Memory B cell (primary cell): ENCODE data around the gene GRIK4.
A peak's percentile ranks its signal among the peaks of the same experiment; 100 is the strongest.

Experiments
- ATAC-seq: fragments of 150-1000 bp; cut with Tn5 transposase; 2 replicates; pipeline ENCODE4 v1.10.0; 2021; ENCODE audit warnings: low read depth, mild to moderate bottlenecking, moderate library complexity
- DNase-seq, 2 donors: peaks; one replicate each; pipeline ENCODE4 v3.0.0; 2022; ENCODE audit warnings: low spot score in 2 of 2
- H3K27ac Mint-ChIP-seq: one replicate; pipeline ENCODE4 v1.8.0; 2022; ENCODE audit warnings: mild to moderate bottlenecking, moderate library complexity, mixed read lengths
- H3K27me3 Mint-ChIP-seq: one replicate; pipeline ENCODE4 v1.8.0; 2022; ENCODE audit warnings: mixed read lengths
- H3K36me3 Mint-ChIP-seq: one replicate; pipeline ENCODE4 v1.8.0; 2022; ENCODE audit warnings: mild to moderate bottlenecking, mixed read lengths
- H3K4me1 Mint-ChIP-seq: one replicate; pipeline ENCODE4 v1.8.0; 2022; ENCODE audit warnings: mixed read lengths
- H3K4me3 Mint-ChIP-seq: one replicate; pipeline ENCODE4 v1.8.0; 2022; ENCODE audit warnings: mild to moderate bottlenecking, moderate library complexity, mixed read lengths
- H3K9me3 Mint-ChIP-seq: one replicate; pipeline ENCODE4 v1.8.0; 2022; ENCODE audit warnings: mixed read lengths

Gene GRIK4

GRCh38 chr11:120660024-120660565 is 148.5 kb downstream of the GRIK4 start:
- no peaks in the 10 kb centered on the region for H3K9me3 Mint-ChIP-seq
- no peak overlapping the region for H3K27ac Mint-ChIP-seq

GRCh38 chr11:120662071-120662676 is 150.6 kb downstream of the GRIK4 start:
- DNase-seq = no peak
- no peaks in the 10 kb centered on the region for H3K9me3 Mint-ChIP-seq
- peaks cover 12% of the 10 kb centered on the region for H3K27me3 Mint-ChIP-seq
- H3K27ac Mint-ChIP-seq = no peak overlapping the region
- no peaks in the 10 kb centered on the region for H3K36me3 Mint-ChIP-seq
- peaks cover 15% of the 10 kb centered on the region for H3K4me1 Mint-ChIP-seq
- no peak for ATAC-seq
- H3K4me3 Mint-ChIP-seq = no peak overlapping the region

More at GRCh38 chr11:120660024-120660565, 148.5 kb downstream of the GRIK4 start:
- DNase-seq = peak in 1 of 2 donors; percentile 8
- ATAC-seq = no peak
- Mint-ChIP-seq H3K36me3 (no peaks in the 10 kb centered on the region), H3K4me3 (no peak overlapping the region), H3K27me3 (peaks cover 10% of the 10 kb centered on the region), H3K4me1 (peaks cover 20% of the 10 kb centered on the region)

- H3K4me1 Mint-ChIP-seq = peaks cover 9% of the 10 kb centered on the region
- H3K27me3 Mint-ChIP-seq = peaks cover 12% of the 10 kb centered on the region
- no peak overlapping the region for H3K4me3 Mint-ChIP-seq
Measured at GRCh38 chr11:120663142-120663541, 151.6 kb downstream of the GRIK4 start.

GRCh38 chr11:120666121-120666639 is 154.6 kb downstream of the GRIK4 start:
- H3K27ac Mint-ChIP-seq = no peak overlapping the region
- DNase-seq (no peak), ATAC-seq (no peak)
- H3K9me3 Mint-ChIP-seq = no peaks in the 10 kb centered on the region
- peaks cover 9% of the 10 kb centered on the region for H3K27me3 Mint-ChIP-seq
- H3K4me3 Mint-ChIP-seq = no peak overlapping the region
- peaks cover 2% of the 10 kb centered on the region for H3K4me1 Mint-ChIP-seq
- H3K36me3 Mint-ChIP-seq = no peaks in the 10 kb centered on the region

More at GRCh38 chr11:120663142-120663541, 151.6 kb downstream of the GRIK4 start:
- no peak for DNase-seq
- Mint-ChIP-seq H3K9me3 (no peaks in the 10 kb centered on the region), H3K27ac (no peak overlapping the region), H3K36me3 (no peaks in the 10 kb centered on the region)
- no peak for ATAC-seq

GRCh38 chr11:120667281-120667680 is 155.7 kb downstream of the GRIK4 start:
- Mint-ChIP-seq H3K4me1 (peaks cover 2% of the 10 kb centered on the region), H3K4me3 (no peak overlapping the region), H3K9me3 (no peaks in the 10 kb centered on the region), H3K36me3 (no peaks in the 10 kb centered on the region), H3K27me3 (peaks cover 9% of the 10 kb centered on the region), H3K27ac (no peak overlapping the region)
- DNase-seq (no peak), ATAC-seq (no peak)

- Mint-ChIP-seq H3K36me3 (no peaks in the 10 kb centered on the region), H3K4me1 (peaks cover 2% of the 10 kb centered on the region), H3K4me3 (no peak overlapping the region), H3K27me3 (peaks cover 9% of the 10 kb centered on the region), H3K27ac (no peak overlapping the region), H3K9me3 (no peaks in the 10 kb centered on the region)
- ATAC-seq = no peak
- DNase-seq = no peak
Measured at GRCh38 chr11:120667934-120668333, 156.4 kb downstream of the GRIK4 start.

- no peaks in the 10 kb centered on the region for H3K9me3 Mint-ChIP-seq
- DNase-seq (no peak), ATAC-seq (no peak)
- H3K4me3 Mint-ChIP-seq = no peak overlapping the region
- peaks cover 2% of the 10 kb centered on the region for H3K4me1 Mint-ChIP-seq
- H3K27ac Mint-ChIP-seq = no peak overlapping the region
- no peaks in the 10 kb centered on the region for H3K36me3 Mint-ChIP-seq
- H3K27me3 Mint-ChIP-seq = peaks cover 8% of the 10 kb centered on the region
Measured at GRCh38 chr11:120668537-120668936, 157.0 kb downstream of the GRIK4 start.

- H3K27me3 Mint-ChIP-seq = peaks cover 7% of the 10 kb centered on the region
- ATAC-seq = no peak
- no peak for DNase-seq
- H3K4me3 Mint-ChIP-seq = no peak overlapping the region
- H3K9me3 Mint-ChIP-seq = peaks cover 1% of the 10 kb centered on the region
- H3K4me1 Mint-ChIP-seq = no peaks in the 10 kb centered on the region
- no peaks in the 10 kb centered on the region for H3K36me3 Mint-ChIP-seq
- no peak overlapping the region for H3K27ac Mint-ChIP-seq
Measured at GRCh38 chr11:120674542-120674941, 163.0 kb downstream of the GRIK4 start.

- DNase-seq = no peak
- Mint-ChIP-seq H3K27me3 (peaks cover 11% of the 10 kb centered on the region), H3K36me3 (no peaks in the 10 kb centered on the region), H3K9me3 (peaks cover 1% of the 10 kb centered on the region), H3K4me3 (no peak overlapping the region), H3K4me1 (no peaks in the 10 kb centered on the region), H3K27ac (no peak overlapping the region)
- ATAC-seq = no peak
Measured at GRCh38 chr11:120675171-120675570, 163.6 kb downstream of the GRIK4 start.

GRCh38 chr11:120676991-120677390 is 165.4 kb downstream of the GRIK4 start:
- peaks cover 1% of the 10 kb centered on the region for H3K9me3 Mint-ChIP-seq
- H3K4me3 Mint-ChIP-seq = no peak overlapping the region
- no peak for DNase-seq
- H3K4me1 Mint-ChIP-seq = no peaks in the 10 kb centered on the region
- ATAC-seq = no peak
- H3K27me3 Mint-ChIP-seq = peaks cover 13% of the 10 kb centered on the region
- no peak overlapping the region for H3K27ac Mint-ChIP-seq
- no peaks in the 10 kb centered on the region for H3K36me3 Mint-ChIP-seq

GRCh38 chr11:120680322-120680721 is 168.8 kb downstream of the GRIK4 start:
- no peaks in the 10 kb centered on the region for H3K4me1 Mint-ChIP-seq
- H3K36me3 Mint-ChIP-seq = no peaks in the 10 kb centered on the region
- H3K27ac Mint-ChIP-seq = no peak overlapping the region
- ATAC-seq = no peak
- H3K27me3 Mint-ChIP-seq = peaks cover 18% of the 10 kb centered on the region
- H3K9me3 Mint-ChIP-seq = peaks cover 1% of the 10 kb centered on the region
- H3K4me3 Mint-ChIP-seq = no peak overlapping the region
- DNase-seq = no peak

- DNase-seq = no peak
- Mint-ChIP-seq H3K4me3 (no peak overlapping the region), H3K9me3 (no peaks in the 10 kb centered on the region), H3K36me3 (no peaks in the 10 kb centered on the region), H3K27me3 (peaks cover 22% of the 10 kb centered on the region), H3K4me1 (no peaks in the 10 kb centered on the region), H3K27ac (no peak overlapping the region)
- ATAC-seq = no peak
Measured at GRCh38 chr11:120681434-120682331, 170.1 kb downstream of the GRIK4 start.

GRCh38 chr11:120682332-120682649 is 170.7 kb downstream of the GRIK4 start:
- Mint-ChIP-seq H3K36me3 (no peaks in the 10 kb centered on the region), H3K27me3 (peaks cover 22% of the 10 kb centered on the region), H3K27ac (no peak overlapping the region), H3K4me3 (no peak overlapping the region), H3K9me3 (no peaks in the 10 kb centered on the region), H3K4me1 (no peaks in the 10 kb centered on the region)
- DNase-seq (no peak), ATAC-seq (no peak)

GRCh38 chr11:120682866-120683265 is 171.3 kb downstream of the GRIK4 start:
- ATAC-seq (no peak), DNase-seq (no peak)
- Mint-ChIP-seq H3K4me3 (no peak overlapping the region), H3K27me3 (peaks cover 22% of the 10 kb centered on the region), H3K9me3 (no peaks in the 10 kb centered on the region), H3K27ac (no peak overlapping the region), H3K36me3 (no peaks in the 10 kb centered on the region), H3K4me1 (no peaks in the 10 kb centered on the region)
